GM19023 (cell line): Measurements from ENCODE around the gene CBLB.
"Not testable (repeated sequence)": the region's sequence is repeated elsewhere in the genome, so short reads cannot be mapped to it uniquely, and the experiment has no call there.

Experiments used
- ATAC-seq: cut with Tn5 transposase; IDR thresholded peaks from one replicate; pipeline ENCODE4 v1.9.1; 2021; ENCODE audit warnings: mild to moderate bottlenecking, moderate library complexity; ENCODE audit not compliant: unreplicated experiment

CBLB gene

GRCh38 chr3:105763659-105764036 lies 105.2 kb downstream of the CBLB start:
- no peak for ATAC-seq

- no peak for ATAC-seq
Measured at GRCh38 chr3:105762749-105763658, 105.8 kb downstream of the CBLB start.

GRCh38 chr3:105762214-105762613 lies 106.6 kb downstream of the CBLB start:
- ATAC-seq, result not testable (repeated sequence)

- ATAC-seq, result no peak
Measured at GRCh38 chr3:105759442-105760078, 109.3 kb downstream of the CBLB start.

GRCh38 chr3:105758451-105758850 lies 110.4 kb downstream of the CBLB start:
- ATAC-seq, result no peak

GRCh38 chr3:105755121-105755886 lies 113.5 kb downstream of the CBLB start:
- no peak for ATAC-seq

GRCh38 chr3:105752791-105753415 lies 115.9 kb downstream of the CBLB start:
- no peak for ATAC-seq

GRCh38 chr3:105747696-105748095 lies 121.1 kb downstream of the CBLB start:
- ATAC-seq, result no peak

GRCh38 chr3:105747060-105747541 lies 121.7 kb downstream of the CBLB start:
- no peak for ATAC-seq

- ATAC-seq, result no peak
Measured at GRCh38 chr3:105746231-105746996, 122.4 kb downstream of the CBLB start.

- no peak for ATAC-seq
Measured at GRCh38 chr3:105745046-105745445, 123.8 kb downstream of the CBLB start.

GRCh38 chr3:105744202-105744601 lies 124.6 kb downstream of the CBLB start:
- no peak for ATAC-seq

GRCh38 chr3:105733356-105733755 lies 135.5 kb downstream of the CBLB start:
- ATAC-seq, result no peak

- ATAC-seq, result no peak
Measured at GRCh38 chr3:105731686-105732085, 137.1 kb downstream of the CBLB start.

- no peak for ATAC-seq
Measured at GRCh38 chr3:105730801-105731354, 137.9 kb downstream of the CBLB start.

- ATAC-seq, result no peak
Measured at GRCh38 chr3:105729667-105730066, 139.1 kb downstream of the CBLB start.

GRCh38 chr3:105728771-105729312 lies 140.0 kb downstream of the CBLB start:
- ATAC-seq, result no peak

GRCh38 chr3:105727036-105727435 lies 141.8 kb downstream of the CBLB start:
- not testable (repeated sequence) for ATAC-seq

- peak; percentile 99 for ATAC-seq
Measured at GRCh38 chr3:105722943-105723556, 145.8 kb downstream of the CBLB start.
